ENCODE data around the gene MAPK8IP1. TPM values are rescaled to one million over a fixed set of nuclear protein-coding genes. Genes with fewer than 3 reads are reported as not detected.

The MAPK8IP1 gene
- total RNA-seq, 3 donors from 2014 or later, result 1.6 to 12.3 (median 2.5) TPM

DNA sequence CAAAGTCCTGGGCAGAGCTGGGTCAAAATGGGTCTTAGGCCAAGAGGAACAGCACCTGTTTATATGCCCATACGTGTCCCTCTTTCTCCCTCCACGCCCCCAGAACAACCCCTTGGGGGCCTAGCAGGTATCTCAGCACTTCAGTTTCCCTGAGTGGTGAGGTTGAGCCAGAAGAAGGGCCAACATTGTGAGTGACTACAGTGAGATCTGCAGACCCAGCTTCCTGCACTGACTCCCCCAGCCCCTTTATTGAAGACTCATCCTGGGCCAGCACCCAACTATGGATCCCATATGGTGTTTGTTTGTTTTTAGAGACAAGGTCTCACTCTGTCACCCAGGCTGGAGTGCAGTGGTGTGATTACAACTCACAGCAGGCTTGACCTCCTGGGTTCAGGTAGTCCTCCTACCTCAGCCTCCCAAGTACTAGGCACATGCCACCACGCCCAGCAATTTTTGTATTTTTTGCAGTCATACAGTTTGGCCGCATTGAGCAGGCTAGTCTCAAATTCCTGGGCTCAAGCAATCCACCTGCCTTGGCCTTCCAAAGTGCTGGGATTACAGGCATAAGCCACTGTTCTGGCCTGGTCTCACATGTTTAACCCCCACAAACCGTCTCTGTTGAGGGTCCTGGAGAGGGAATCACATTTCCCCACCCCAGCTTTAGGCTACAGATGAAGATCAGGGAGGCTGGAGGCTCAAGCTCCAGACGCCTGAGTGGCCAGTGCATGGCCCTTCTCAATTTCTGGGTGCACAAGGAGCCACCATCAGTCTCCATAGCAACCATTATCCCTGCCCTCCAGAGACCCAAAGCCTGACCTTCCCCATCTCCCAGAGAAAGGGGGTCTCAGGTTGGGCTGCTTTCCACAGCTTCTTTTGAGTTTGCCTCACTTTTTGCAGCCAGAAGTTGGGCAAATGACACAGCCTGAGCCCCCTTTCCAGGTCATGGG lies 35.4 kb downstream of the MAPK8IP1 start:
- peaks cover 26% of the 10 kb centered on the region for H3K4me1 ChIP-seq (ENCODE audit: low read depth)
- DNase-seq, result peak in 2 of 3 donors; percentile 15 to 16
- no peaks in the 10 kb centered on the region for H3K9me3 ChIP-seq
- TF ChIP-seq, protein P1, sequence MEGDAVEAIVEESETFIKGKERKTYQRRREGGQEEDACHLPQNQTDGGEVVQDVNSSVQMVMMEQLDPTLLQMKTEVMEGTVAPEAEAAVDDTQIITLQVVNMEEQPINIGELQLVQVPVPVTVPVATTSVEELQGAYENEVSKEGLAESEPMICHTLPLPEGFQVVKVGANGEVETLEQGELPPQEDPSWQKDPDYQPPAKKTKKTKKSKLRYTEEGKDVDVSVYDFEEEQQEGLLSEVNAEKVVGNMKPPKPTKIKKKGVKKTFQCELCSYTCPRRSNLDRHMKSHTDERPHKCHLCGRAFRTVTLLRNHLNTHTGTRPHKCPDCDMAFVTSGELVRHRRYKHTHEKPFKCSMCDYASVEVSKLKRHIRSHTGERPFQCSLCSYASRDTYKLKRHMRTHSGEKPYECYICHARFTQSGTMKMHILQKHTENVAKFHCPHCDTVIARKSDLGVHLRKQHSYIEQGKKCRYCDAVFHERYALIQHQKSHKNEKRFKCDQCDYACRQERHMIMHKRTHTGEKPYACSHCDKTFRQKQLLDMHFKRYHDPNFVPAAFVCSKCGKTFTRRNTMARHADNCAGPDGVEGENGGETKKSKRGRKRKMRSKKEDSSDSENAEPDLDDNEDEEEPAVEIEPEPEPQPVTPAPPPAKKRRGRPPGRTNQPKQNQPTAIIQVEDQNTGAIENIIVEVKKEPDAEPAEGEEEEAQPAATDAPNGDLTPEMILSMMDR (IDR thresholded peaks at IDR 0.05), result no peak
- intact Hi-C loops (cut with DNase I, micrococcal nuclease), result no loop called here
- H3K36me3 ChIP-seq (ENCODE audit: low read depth), result no peaks in the 10 kb centered on the region
- no peak for ATAC-seq
- H3K4me3 ChIP-seq, result no peak overlapping the region

DNA sequence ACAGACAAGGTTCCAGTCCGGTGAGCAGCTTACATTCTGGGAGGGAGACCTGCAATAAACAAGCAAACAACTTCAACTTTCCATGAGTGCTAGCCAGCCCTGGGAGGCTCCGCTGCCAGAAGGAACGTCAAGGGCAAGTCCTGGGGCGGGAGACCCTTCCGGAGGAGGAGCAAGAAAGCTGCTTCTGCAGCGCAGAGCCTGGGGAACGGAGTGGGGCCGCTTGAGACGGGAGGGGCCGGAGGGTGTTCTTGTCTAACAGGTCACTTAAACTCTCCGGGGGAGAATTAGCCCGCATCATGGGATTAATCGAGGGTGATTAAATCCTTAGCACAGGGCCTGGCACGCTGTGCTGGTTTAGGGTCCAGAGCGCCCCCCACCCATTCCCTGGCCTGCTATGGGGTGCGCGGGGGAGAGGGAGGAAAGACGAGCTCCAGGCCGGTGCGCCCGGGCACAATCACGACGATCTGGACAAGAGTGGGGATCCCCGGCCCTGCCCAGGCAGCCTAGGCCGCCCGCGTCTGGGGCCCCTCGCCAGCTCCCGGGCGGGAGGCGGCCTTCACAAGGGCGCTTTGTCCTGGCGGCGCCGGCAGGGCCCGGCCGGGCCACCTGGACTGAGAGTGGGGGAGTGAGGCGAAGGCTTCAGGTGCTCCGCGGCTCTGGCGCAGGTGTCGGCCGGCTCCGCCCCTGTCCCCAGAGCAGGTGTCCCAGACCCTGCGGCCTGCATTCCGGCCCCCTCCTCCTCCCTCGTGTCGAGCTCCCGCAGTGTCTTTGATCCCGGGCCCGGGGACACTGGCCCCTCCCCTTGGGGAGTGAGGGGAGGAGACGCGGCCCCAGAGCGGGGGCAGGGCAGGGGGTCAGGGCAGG lies 36.3 kb downstream of the MAPK8IP1 start:
- ATAC-seq, result peak; percentile 38
- Histone ChIP-seq H3K36me3 (ENCODE audit: low read depth) (no peaks in the 10 kb centered on the region), H3K4me1 (ENCODE audit: low read depth) (peaks cover 21% of the 10 kb centered on the region), H3K9me3 (no peaks in the 10 kb centered on the region), H3K4me3 (no peak overlapping the region)
- peak; percentile 39 to 82 (median 67) for DNase-seq
- intact Hi-C loops (cut with DNase I, micrococcal nuclease), result no loop called here
- TF ChIP-seq, protein P1 (IDR thresholded peaks at IDR 0.05), result no peak

DNA sequence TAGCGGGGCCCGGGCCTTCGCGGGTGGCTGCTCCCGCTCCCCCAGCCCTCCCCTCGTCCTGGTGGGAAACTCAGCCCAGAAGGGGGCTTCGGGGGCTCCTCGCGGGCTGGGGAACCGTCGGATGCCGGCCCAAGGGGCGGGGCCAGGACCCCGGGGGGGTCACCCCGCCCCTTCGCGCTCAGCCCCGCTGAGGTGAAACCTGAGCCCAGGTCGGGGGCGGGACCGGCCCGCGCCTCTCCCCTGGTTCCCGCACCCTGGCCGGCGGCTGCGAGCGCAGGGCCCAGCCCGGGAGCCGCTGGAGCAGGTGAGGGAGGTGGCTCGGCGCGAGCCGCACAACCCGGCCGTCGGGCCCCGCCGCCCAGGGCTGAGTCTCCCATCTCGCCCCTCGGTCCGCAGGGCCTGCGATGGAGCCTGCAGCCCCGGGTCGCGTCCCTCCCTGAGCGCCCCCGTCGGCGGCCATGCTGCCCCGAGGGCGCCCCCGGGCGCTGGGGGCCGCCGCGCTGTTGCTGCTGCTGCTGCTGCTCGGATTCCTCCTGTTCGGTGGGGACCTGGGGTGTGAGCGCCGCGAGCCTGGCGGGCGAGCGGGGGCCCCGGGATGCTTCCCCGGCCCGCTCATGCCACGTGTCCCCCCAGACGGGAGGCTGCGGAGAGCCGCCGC lies 37.1 kb downstream of the MAPK8IP1 start, which contains the start of gene LARGE2:
LARGE2 (plus strand) TSS at position 232 of the 658 bp plus-strand sequence; CDS start at position 459, 227 bp downstream.
- intact Hi-C loops (cut with DNase I, micrococcal nuclease), result no loop called here
- ATAC-seq, result peak; percentile 49

DNA sequence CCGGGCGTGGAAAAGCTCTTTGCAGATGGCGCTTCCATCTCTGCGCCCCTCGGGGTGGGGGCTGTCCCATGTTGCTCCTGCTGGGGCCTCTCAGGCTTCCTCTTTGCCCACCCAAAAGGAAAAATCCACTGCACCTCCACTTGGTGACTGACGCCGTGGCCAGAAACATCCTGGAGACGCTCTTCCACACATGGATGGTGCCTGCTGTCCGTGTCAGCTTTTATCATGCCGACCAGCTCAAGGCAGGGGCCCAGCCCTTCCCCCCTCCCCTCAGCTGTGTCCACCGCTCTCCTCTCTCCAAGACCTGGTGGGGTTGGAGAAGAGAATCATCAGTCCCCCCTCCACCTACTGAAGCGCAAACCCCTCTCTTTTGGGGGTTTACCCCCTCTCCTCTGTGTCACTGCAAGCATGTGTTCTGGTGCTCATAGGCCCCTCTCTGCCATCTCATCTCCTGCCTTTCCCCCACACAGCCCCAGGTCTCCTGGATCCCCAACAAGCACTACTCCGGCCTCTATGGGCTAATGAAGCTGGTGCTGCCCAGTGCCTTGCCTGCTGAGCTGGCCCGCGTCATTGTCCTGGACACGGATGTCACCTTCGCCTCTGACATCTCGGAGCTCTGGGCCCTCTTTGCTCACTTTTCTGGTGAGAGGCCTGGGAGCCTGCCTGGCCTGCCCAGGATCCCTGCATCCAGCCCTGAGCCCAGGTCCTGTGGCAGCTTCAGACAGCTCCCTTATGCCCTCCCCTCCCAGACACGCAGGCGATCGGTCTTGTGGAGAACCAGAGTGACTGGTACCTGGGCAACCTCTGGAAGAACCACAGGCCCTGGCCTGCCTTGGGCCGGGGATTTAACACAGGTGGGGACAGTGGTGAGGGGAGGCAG lies 38.8 kb downstream of the MAPK8IP1 start:
- TF ChIP-seq, protein P1 (IDR thresholded peaks at IDR 0.05), result no peak
- DNase-seq, result peak in 1 of 3 donors; percentile 49

More for the DNA sequence above, 37.1 kb downstream of the MAPK8IP1 start, which contains the start of gene LARGE2:
- no peak within 1 kb of the TSS for H3K4me3 ChIP-seq
- peaks cover 17% of the 10 kb centered on the region for H3K4me1 ChIP-seq (ENCODE audit: low read depth)
- TF ChIP-seq, protein P1 (IDR thresholded peaks at IDR 0.05), result no peak
- H3K9me3 ChIP-seq, result no peaks in the 10 kb centered on the region
- H3K36me3 ChIP-seq (ENCODE audit: low read depth), result no peaks in the 10 kb centered on the region
- peak; percentile 39 to 74 (median 65) for DNase-seq

More for the DNA sequence above, 38.8 kb downstream of the MAPK8IP1 start:
- no peaks in the 10 kb centered on the region for H3K36me3 ChIP-seq (ENCODE audit: low read depth)
- H3K4me3 ChIP-seq, result no peak overlapping the region
- intact Hi-C loops (cut with DNase I, micrococcal nuclease), result no loop called here
- no peak for ATAC-seq
- H3K4me1 ChIP-seq (ENCODE audit: low read depth), result peaks cover 17% of the 10 kb centered on the region
- no peaks in the 10 kb centered on the region for H3K9me3 ChIP-seq

All from mucosa of descending colon (tissue), 3 donors.